Measurements from ENCODE around the gene SRPK3.

DNA sequence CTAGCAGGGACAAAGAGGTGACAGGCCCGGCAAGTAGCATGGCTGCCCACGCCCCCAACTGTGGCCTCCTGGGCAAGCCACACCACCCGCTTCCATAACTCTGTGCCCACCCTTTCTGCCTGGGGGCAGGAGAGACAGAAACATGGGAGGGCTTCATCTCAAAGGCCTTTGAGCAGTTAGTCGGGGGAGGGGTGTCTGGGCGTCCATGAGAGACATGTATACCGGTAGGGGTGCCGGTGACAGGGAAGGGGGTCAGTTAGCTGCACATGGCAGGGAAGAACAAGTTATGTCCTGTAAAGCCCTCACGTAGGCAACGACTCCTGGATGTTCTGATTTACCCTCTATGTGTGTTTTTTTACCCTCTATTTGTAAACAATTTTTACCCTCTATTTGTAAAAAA, 40.2 kb downstream of the SRPK3 start:
- TF ChIP-seq POLR2AphosphoS5 (IDR thresholded peaks at IDR 0.05) (no peak), EZH2 (IDR thresholded peaks at IDR 0.05; ENCODE audit: borderline replicate concordance, insufficient read depth, low read length, poor library complexity, severe bottlenecking) (no peak), EP300 (conservative IDR thresholded peaks at IDR 0.05; ENCODE audit: poor library complexity, severe bottlenecking) (no peak), RAD21 (conservative IDR thresholded peaks at IDR 0.05) (no peak), SMC3 (conservative IDR thresholded peaks at IDR 0.05; ENCODE audit: poor library complexity) (no peak), TAF1 (IDR thresholded peaks at IDR 0.05; ENCODE audit: low read depth) (no peak), MXI1 (conservative IDR thresholded peaks at IDR 0.05; ENCODE audit: poor library complexity, severe bottlenecking) (no peak)
- TF ChIP-seq, protein P1, sequence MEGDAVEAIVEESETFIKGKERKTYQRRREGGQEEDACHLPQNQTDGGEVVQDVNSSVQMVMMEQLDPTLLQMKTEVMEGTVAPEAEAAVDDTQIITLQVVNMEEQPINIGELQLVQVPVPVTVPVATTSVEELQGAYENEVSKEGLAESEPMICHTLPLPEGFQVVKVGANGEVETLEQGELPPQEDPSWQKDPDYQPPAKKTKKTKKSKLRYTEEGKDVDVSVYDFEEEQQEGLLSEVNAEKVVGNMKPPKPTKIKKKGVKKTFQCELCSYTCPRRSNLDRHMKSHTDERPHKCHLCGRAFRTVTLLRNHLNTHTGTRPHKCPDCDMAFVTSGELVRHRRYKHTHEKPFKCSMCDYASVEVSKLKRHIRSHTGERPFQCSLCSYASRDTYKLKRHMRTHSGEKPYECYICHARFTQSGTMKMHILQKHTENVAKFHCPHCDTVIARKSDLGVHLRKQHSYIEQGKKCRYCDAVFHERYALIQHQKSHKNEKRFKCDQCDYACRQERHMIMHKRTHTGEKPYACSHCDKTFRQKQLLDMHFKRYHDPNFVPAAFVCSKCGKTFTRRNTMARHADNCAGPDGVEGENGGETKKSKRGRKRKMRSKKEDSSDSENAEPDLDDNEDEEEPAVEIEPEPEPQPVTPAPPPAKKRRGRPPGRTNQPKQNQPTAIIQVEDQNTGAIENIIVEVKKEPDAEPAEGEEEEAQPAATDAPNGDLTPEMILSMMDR (IDR thresholded peaks at IDR 0.05; ENCODE audit: poor library complexity, severe bottlenecking): no peak
- TF ChIP-seq, protein P2, sequence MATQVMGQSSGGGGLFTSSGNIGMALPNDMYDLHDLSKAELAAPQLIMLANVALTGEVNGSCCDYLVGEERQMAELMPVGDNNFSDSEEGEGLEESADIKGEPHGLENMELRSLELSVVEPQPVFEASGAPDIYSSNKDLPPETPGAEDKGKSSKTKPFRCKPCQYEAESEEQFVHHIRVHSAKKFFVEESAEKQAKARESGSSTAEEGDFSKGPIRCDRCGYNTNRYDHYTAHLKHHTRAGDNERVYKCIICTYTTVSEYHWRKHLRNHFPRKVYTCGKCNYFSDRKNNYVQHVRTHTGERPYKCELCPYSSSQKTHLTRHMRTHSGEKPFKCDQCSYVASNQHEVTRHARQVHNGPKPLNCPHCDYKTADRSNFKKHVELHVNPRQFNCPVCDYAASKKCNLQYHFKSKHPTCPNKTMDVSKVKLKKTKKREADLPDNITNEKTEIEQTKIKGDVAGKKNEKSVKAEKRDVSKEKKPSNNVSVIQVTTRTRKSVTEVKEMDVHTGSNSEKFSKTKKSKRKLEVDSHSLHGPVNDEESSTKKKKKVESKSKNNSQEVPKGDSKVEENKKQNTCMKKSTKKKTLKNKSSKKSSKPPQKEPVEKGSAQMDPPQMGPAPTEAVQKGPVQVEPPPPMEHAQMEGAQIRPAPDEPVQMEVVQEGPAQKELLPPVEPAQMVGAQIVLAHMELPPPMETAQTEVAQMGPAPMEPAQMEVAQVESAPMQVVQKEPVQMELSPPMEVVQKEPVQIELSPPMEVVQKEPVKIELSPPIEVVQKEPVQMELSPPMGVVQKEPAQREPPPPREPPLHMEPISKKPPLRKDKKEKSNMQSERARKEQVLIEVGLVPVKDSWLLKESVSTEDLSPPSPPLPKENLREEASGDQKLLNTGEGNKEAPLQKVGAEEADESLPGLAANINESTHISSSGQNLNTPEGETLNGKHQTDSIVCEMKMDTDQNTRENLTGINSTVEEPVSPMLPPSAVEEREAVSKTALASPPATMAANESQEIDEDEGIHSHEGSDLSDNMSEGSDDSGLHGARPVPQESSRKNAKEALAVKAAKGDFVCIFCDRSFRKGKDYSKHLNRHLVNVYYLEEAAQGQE (IDR thresholded peaks at IDR 0.05; ENCODE audit: borderline replicate concordance): no peak
